Measurements from ENCODE around the gene EXOC6B.
"Not testable (repeated sequence)": the region's sequence is repeated elsewhere in the genome, so short reads cannot be mapped to it uniquely, and the experiment has no call there.

EXOC6B gene

GRCh38 chr2:72454189-72454588, 371.6 kb downstream of the EXOC6B start:
- no peak for DNase-seq (ENCODE audit: low read depth in 3 of 3)

- DNase-seq (ENCODE audit: low read depth in 3 of 3), result no peak
Measured at GRCh38 chr2:72442270-72442669, 383.6 kb downstream of the EXOC6B start.

- no peak for DNase-seq (ENCODE audit: low read depth in 3 of 3)
Measured at GRCh38 chr2:72439892-72440291, 385.9 kb downstream of the EXOC6B start.

- DNase-seq (ENCODE audit: low read depth in 3 of 3), result no peak
Measured at GRCh38 chr2:72438364-72438763, 387.5 kb downstream of the EXOC6B start.

GRCh38 chr2:72431737-72432136, 394.1 kb downstream of the EXOC6B start:
- no peak for DNase-seq (ENCODE audit: low read depth in 3 of 3)

- DNase-seq (ENCODE audit: low read depth in 3 of 3), result no peak
Measured at GRCh38 chr2:72427022-72427861, 398.6 kb downstream of the EXOC6B start.

- DNase-seq (ENCODE audit: low read depth in 3 of 3), result no peak
Measured at GRCh38 chr2:72425996-72426395, 399.8 kb downstream of the EXOC6B start.

- no peak for DNase-seq (ENCODE audit: low read depth in 3 of 3)
Measured at GRCh38 chr2:72423756-72424155, 402.1 kb downstream of the EXOC6B start.

- DNase-seq (ENCODE audit: low read depth in 3 of 3), result not testable (repeated sequence)
Measured at GRCh38 chr2:72421771-72422379, 404.0 kb downstream of the EXOC6B start.

GRCh38 chr2:72415781-72416475, 409.9 kb downstream of the EXOC6B start:
- no peak for DNase-seq (ENCODE audit: low read depth in 3 of 3)

- DNase-seq (ENCODE audit: low read depth in 3 of 3), result no peak
Measured at GRCh38 chr2:72415241-72415661, 410.6 kb downstream of the EXOC6B start.

GRCh38 chr2:72414137-72414760, 411.6 kb downstream of the EXOC6B start:
- DNase-seq (ENCODE audit: low read depth in 3 of 3), result no peak

GRCh38 chr2:72413716-72414115, 412.1 kb downstream of the EXOC6B start:
- DNase-seq (ENCODE audit: low read depth in 3 of 3), result no peak

GRCh38 chr2:72412214-72412613, 413.6 kb downstream of the EXOC6B start:
- DNase-seq (ENCODE audit: low read depth in 3 of 3), result no peak

GRCh38 chr2:72399879-72400278, 426.0 kb downstream of the EXOC6B start:
- no peak for DNase-seq (ENCODE audit: low read depth in 3 of 3)

- DNase-seq (ENCODE audit: low read depth in 3 of 3), result no peak
Measured at GRCh38 chr2:72395096-72395495, 430.7 kb downstream of the EXOC6B start.

- no peak for DNase-seq (ENCODE audit: low read depth in 3 of 3)
Measured at GRCh38 chr2:72394541-72395070, 431.2 kb downstream of the EXOC6B start.

- DNase-seq (ENCODE audit: low read depth in 3 of 3), result no peak
Measured at GRCh38 chr2:72389447-72389846, 436.4 kb downstream of the EXOC6B start.

GRCh38 chr2:72388263-72388662, 437.6 kb downstream of the EXOC6B start:
- no peak for DNase-seq (ENCODE audit: low read depth in 3 of 3)

- no peak for DNase-seq (ENCODE audit: low read depth in 3 of 3)
Measured at GRCh38 chr2:72386288-72386687, 439.5 kb downstream of the EXOC6B start.

GRCh38 chr2:72378753-72379348, 447.0 kb downstream of the EXOC6B start:
- no peak for DNase-seq (ENCODE audit: low read depth in 3 of 3)
